ENCODE measurements around the gene ZNF3.

The ZNF3 gene

DNA sequence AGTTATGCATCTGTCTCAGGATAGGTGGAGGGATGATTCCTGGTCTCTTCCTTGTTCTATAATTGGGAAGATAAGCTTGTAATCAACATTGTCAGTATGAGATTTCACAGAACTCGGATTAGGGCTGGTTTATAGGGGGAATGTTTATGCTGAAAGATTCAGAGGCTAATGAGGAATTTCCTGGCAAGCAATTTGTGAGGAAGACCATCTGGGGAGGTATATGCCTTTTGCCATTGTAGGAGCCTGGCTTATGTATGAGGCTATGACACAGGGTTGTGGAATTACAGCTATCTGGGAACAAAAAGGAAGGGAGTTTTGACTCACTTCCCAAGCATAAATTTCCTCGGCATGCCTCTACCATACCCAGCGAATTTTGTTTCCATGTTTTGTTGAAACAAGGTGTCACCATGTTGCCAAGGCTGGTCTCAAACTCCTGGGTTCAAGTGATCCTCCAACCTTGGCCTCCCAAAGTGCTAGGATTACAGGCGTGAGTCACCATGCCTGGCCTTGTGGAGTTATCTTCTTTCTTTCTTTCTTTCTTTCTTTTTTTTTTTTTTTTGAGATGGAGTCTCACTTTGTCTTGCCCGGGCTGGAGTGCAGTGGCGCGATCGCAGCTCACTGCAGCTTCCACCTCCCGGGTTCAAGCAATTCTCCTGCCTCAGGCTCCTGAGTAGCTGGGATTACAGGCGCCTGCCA, 5.7 kb upstream of the ZNF3 start:
- no peak for DNase-seq

DNA sequence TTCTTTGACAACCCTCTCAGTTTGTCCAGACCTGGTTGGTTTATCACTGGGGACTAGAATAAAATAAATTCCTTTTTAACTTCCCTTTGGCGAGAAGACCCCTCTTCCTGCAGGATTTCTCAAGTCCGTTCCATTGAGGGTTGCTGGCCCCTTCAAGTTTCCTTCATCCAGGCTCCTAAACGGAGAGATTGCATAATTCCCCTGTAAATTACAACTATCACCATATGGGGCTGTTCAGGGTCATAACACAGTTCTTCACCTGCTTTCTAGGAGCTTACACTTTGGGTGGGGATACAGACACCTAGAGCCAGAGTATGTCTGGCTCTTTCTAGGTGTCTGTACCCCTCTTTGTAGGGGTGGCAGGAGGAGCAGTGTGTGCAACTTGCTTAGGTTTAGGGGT, 4.0 kb upstream of the ZNF3 start:
- no peak for DNase-seq

DNA sequence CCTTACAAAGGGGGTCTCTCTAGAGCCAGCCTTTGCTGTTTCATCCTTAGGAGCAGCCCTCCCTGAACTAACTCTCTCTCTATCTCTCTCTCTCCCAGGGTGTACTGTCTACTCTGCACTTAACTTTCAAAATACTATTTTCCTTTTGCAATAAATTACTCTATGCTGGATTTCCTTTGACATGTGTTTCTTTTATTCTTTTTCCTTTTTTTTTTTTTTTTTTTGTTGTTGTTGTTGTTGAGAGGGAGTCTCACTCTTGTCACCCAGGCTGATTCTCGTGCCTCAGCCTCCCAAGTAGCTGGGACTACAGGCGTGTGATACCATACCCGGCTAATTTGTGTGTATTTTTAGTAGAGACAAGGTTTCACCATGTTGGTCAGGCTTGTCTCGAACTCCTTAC, 1.5 kb upstream of the ZNF3 start:
- DNase-seq, result no peak

DNA sequence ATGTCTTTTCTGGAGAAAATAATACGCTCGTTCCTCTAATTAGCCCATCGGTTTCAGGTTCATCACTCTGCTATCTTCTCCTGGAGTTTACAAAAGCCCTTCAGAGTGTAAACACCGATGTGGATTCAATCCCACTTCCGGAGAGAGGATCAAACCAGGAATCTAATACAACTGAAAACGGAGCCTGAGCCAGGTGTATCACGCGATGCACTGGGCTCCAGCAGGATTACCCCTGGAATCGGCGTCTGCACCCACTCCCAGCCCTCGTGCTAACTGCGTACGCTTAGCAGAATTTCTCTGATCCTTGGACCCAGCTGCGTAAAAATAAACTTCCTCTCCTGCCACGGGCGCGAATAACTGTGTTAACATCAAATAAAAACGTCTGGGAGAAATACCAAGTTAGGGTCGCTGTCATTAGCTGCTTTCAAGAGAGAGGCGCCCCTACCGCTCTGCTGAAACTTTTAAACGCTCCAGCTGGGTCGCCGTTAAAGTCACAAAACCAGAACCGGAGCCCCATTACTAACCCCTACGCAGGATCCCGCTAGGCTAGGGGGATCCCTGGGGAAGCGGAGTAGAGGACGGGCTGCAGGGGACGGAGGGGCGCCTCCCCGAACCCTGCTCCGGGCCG, 502 bp downstream of the ZNF3 start:
- no peak for DNase-seq

DNA sequence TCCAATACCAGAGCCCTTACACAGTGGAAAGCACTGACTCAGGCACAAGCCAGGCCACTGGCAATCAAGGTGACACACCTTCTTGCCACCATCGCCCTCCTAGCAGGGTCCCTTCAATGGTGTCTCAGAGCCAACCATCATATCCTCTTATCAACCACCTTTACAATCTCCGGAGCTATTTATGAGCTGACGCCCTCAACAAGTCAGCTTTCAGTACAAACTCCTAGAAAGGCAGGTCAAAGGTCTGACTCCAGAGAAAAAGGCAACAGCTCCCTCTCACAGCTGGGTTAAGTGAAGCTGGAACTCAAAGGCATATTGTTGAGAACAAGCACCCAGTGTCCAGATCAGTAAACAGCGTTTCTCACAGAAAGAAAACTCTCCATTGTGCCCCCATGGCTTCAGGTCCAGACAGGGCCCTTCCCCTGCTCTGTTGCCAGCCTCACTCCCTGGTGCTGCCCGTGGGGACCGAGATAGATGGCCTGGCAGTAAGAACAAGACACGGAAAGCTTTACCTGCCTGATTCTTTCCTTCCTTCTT, 2.4 kb downstream of the ZNF3 start:
- DNase-seq, result no peak

DNA sequence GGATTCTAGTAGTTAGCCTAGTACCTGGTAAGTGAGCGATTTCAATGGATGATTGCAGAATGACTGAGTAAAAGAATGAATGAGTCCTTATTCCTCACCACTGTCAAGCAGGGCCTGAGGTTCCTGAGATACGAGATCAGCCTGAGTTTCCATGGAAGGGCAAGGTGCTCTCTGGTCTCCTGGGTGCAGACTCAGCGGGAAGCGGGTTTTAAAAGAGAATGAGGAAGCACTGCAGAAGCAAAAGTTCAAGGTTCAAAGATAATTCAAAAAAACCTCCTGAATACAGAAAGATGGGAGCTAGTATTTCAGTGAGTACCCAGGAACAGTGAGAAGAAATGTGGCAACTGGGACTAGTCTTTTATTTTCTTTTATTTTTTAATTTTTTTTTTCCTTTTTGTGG, 4.3 kb downstream of the ZNF3 start:
- no peak for DNase-seq

DNA sequence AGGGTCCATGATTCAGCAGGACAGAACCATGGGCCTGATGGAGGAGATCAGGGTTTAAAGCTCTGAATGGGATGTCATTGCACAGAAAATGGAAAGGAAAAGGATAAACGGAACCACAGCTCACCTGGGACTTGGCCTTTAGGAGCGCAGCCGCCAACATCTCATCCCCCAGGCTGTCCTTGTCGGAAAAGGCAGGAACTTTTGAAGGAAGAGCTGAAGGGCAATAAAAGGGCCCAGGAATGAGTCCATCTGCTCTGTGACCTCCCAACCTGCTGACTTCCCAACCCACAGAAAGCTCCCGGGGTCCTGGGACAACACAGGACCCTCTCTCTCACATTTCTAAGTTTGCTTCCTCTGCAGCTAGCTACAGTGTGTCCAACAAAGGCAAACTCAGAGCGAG, 6.1 kb downstream of the ZNF3 start:
- DNase-seq, result no peak

DNA sequence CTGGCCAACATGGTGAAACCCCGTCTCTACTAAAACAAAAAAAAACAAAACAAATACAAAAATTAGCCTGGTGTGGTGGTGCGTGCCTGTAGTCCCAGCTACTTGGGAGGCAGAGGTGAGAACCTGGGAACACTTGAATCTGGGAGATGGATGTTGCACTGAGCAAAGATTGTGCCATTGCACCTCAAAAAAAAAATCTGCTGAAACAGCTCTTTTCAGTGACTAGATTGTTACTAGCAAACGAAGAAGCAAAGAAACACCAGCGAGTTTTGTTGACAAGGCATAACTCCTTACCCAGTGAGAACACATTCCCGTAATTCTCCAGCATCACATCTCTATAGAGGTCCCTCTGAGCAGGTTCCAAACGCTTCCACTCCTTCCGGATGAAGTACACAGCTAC, 6.7 kb downstream of the ZNF3 start:
- no peak for DNase-seq

DNA sequence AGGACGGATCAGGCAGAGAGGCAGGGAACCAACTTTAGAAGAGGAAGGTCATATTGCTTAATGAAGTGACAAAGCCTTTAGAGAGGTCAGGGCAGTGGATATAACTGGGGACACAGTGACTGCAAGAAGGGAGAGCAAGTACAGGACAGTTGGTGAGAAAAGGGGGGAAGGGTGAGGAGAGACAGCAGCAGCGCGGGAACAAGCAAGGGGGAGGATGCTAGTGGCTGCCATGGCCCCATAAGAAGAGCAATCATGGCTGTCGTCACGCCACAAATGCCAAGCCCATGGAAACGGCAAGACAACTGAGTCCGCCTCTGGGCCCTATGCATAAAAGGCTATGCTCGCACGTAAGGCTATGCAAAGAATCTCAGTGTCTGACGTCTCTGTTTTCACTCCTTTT, 9.1 kb downstream of the ZNF3 start:
- no peak for DNase-seq

DNA sequence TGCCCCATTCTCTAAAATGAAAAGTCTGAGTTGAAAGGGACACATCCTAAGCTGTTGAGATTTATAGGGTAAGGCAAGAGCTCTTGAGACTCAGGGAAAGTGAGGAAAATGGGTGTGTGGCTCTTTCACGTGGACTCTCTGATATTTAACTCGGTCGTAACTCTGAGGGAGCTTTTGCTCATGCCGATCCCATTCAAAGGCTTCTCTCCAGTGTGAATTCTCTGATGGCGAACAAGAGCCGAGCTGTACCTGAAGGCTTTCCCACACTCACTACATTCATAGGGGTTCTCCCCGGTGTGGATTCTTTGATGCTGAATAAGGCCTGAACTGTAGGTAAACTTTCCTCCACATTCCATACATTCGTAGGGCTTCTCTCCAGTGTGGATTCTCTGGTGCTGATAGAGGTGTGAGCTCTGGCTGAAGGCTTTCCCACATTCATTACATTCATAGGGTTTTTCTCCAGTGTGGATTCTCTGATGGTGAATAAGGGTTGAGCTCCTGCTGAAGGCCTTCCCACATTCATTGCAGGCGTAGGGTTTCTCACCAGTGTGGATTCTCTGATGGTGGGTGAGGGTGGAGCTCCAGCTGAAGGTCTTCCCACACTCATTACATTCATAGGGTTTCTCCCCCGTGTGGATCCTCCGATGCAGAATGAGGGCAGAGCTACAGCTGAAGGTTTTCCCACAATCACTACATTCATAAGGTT, 10.4 kb downstream of the ZNF3 start:
- no peak for DNase-seq

DNA sequence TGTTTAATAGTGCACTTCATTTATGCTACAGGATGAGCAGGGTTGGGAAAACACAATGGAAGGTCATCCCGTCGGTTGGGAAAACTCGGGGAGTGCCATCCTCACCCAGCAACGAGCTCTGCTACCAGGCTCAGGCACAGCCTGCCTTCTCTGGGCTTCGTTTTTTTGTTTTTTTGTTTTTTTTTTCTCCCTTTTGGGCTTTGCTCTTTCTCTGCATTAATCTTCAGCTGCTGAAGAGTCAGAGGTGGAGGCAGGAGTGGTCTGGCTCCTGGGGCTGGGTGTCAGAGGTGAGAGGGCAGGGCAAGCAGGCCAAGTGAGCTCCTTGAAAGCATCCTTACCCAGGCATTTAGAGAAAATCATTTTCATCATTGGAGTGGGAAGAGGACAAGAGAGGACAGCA, 11.5 kb downstream of the ZNF3 start:
- DNase-seq, result no peak

DNA sequence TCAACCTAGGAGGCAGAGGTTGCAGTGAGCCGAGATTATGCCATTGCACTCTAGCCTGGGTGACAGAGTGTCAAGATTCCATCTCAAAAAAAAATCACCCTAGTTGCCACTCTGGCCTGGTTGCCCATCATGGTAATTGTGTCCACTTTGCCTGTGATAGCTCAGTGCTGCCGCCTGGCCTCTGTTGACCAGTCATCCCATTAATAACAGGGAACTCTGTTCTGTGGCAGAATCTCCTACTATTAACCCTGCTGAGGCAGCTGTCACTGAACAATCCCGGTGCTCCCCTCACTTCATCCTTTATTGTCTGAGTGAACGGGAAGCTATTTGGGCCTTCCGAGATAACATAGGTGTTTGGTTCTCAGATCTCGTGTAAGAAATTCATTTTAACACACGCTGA, 14.6 kb downstream of the ZNF3 start:
- no peak for DNase-seq

DNA sequence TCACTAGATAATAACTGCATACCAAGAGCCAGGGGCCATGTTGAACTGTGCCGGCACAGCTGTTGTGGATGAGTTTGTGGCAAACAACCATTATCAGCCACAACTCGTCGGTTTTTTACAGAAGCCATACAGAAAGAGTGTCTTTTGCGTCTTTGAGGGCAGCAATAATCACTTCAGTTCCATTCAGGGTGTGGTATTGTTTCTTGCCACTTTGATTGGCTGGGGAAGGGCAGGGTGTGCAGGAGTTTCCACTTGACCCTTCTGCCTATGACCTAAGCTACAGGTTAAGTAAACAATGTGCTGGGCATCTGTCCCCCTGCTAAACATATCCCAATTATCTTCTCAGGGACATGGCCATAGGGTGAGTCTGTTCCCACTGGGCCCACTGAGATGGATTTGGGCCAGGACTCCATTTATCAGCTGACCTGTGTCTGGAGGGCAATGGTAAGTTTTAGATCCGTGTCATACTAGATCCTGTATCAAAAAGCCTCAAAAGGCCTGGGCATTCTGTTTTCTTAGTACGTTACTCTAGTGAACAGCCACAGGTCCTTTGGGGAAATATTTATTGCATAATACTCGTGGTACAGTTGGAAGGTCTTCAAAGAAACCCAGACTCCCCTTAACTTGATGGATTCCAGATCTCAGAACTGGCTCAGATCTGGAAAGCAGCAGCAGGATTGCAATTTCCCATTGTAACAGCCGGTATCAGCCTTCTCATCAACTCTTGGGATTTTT, 15.9 kb downstream of the ZNF3 start:
- no peak for DNase-seq

DNA sequence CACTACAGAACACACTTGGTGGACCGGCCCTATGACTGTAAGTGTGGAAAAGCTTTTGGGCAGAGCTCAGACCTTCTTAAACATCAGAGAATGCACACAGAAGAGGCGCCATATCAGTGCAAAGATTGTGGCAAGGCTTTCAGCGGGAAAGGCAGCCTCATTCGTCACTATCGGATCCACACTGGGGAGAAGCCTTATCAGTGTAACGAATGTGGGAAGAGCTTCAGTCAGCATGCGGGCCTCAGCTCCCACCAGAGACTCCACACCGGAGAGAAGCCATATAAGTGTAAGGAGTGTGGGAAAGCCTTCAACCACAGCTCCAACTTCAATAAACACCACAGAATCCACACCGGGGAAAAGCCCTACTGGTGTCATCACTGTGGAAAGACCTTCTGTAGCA, 17.4 kb downstream of the ZNF3 start:
- DNase-seq, result no peak

DNA sequence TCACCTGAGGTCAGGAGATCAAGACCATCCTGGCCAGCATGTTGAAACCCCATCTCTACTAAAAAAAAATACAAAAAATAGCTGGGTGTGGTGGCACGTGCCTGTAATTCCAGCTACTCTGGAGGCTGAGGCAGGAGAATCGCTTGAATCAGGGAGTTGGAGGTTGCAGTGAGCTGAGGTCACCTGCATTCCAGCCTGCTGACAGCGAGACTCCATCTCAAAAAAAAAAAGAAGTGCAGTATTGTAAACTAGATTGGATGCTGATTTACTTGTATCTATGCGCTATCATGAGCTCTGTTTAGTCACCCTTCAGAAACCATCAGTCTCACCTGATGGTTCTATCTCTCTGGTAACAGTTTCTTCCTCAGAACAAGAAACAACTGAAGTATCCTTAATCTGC, 18.1 kb downstream of the ZNF3 start:
- no peak for DNase-seq

DNA sequence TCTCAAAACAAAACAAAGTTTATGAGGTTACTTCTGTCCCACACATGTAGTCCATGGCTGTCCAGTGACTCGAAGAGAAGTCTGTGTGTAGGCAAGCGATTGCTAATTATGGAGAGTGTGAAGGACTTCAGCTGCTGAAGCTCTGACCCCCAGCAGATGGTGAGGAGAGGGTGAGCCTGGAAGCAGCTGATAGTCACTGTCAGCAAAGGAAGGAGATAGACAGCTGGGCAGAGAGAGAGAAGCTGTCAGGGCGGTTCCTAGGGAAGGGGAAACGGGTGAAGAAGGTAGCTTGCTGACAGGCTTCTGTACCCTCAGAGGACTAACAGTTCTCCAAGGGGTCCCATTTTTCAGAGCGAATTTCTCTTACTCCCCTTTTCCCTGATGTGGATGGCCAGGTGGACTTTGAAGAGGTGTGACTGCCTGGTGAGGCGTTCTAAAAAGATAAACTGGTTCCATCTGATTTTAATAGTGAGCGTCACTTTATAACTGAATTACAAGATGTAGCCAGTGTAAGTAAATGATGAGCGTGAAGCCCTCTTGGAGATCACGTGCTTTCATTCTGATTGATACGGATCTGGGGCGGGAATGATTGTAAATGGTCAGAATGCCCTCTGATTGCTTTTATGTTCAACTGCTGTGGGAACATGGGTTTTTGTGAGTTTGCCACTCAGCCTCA, 19.9 kb downstream of the ZNF3 start:
- DNase-seq, result no peak

DNA sequence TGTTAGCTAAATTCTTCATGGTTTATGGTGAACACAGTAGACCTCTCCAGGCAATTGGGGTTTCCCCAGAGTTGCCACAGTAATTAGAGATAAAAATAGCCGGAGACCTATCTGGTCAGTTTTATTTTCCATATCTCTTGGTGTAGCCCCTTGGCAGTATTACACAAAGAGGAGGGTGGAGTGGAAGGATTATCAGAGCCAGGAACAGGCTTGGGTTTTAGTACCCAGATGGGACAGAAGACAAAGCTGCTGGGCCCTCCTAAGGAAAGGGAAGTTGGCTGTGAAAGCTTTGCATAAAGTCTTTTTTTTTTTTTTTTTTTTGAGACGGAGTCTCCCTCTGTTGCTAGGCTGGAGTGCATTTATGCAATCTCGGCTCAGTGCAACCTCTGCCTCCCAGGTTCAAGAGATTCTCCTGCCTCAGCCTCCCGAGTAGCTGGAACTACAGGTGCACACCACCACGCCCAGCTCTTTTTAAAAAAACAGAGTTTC, 22.2 kb downstream of the ZNF3 start:
- DNase-seq, result no peak

DNA sequence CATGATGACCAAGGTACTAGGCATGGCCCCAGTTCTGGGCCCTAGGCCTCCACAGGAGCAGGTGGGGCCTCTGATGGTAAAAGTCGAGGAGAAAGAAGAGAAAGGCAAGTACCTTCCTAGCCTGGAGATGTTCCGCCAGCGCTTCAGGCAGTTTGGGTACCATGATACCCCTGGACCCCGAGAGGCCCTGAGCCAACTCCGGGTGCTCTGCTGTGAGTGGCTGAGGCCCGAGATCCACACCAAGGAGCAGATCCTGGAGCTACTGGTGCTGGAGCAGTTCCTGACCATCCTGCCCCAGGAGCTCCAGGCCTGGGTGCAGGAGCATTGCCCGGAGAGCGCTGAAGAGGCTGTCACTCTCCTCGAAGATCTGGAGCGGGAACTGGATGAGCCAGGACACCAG, 24.5 kb downstream of the ZNF3 start:
- DNase-seq, result no peak

DNA sequence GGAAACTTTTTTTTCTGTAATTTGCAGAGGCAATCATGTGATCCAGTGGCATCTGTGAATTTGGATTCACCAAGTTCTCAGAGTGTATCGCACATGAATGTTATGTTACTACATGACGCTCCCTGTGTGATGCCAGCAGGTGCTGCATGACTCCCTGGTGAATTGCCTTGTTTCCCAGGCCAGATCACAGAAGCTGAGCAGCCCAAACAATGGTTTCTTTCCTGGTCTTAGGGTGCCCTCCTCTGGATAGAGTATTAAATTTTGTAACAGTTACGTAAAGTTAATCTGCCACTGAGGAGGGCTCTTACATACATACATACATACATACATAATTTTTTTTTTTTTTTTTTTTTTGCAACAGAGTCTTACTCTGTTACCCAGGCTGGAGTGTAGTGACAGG, 28.3 kb downstream of the ZNF3 start:
- DNase-seq, result peak; percentile 78

DNA sequence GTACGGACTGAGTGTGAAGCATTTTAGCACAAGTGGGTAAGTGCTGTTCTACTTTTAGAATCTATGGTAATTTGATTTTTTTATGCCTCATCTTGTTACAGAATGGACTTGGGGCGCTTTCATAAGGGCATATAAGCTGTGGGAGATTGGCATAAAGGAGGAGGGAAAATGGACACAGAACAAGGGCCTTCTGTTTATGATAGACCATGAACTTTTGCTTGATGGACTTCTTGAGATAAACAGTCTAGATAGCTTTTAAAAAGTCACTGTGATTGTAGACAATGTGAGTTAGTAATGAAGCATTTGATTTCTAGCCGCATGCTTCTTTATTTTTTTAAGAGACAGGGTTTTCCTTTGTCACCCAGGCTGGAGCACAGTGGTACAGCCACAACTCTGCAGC, 29.9 kb downstream of the ZNF3 start:
- DNase-seq, result no peak

DNA sequence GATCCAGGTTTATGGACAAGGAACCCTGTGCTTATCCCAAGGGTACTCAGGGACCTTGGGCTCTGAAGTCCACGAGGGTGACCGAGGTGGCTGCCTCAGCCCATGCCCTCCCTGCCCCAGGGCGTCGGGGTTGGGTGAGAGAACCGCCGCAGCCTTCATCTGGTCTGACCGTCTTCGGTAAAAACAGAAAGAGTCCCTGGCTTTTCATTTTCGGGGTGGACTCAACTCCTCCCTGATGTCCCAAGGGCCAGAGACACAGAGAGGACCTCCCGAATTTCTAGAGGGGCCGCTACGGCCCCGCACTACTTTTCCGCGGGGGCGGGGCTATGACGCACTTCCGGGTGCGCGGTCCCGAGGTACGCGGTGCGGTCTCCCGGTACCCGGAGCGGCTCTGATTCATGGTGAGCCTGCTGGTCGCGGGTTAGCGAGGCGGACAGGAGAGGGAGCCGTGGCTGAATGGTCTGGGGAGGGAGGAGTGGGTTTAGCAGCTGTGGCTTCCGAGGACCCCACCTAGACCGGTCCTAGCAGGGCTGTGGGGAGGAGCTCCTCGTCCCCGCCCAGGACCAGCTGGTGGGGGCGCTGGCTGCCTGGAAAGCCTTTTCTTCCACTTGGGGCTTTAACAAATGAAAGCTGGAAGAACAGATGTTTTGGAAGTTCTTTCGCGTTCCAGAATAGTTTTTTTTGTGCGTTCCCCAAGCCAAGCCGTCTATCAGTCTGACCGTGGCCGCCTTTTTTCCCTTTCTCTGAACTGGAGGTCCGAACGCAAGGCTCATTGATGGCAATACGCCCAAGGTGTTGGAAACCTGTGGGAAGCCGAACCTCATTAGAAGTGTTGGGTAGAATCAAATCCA, 31.9 kb downstream of the ZNF3 start, which contains the start of gene ZSCAN21:
TSS of gene ZSCAN21 (plus strand) at position 334 of the 851 bp plus-strand sequence. CDS start 7,233 bp downstream, outside the sequence.
- DNase-seq, result peak; percentile 82

DNA sequence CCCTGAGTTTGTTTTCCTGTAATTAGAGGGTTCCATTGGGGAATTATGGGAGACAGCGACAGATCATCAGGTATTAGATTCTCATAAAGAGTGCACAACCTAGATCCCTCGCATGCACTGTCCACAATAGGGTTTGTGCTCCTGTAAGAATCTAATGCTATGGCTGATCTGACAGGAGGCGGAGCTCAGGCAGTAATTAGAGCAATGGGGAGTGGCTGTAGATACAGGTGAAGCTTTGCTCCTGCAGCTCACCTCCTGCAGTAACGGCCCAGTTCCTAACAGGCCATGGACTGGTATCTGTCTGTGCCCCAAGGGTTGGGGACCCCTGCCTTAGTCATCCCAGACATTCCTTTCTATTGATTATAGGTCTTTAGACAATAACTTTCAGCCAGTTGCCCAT, 32.8 kb downstream of the ZNF3 start:
- DNase-seq, result no peak
